Measurements from ENCODE around the gene CCNL2.

- TF ChIP-seq CTCF (conservative IDR thresholded peaks at IDR 0.05; ENCODE audit: low read depth, low read length) (no peak), EZH2 (IDR thresholded peaks at IDR 0.05; ENCODE audit: borderline replicate concordance, low read depth, low read length, poor library complexity, severe bottlenecking) (no peak)
These were observed 30.5 kb upstream of the CCNL2 start for GRCh38 chr1:1429671-1430073.
